OCI-LY1 (cell line): ENCODE measurements around the gene TCAF1.

ENCODE experiments used
- H2AFZ ChIP-seq: fragments of 200-600 bp; sonication (generic), shearing (Covaris generic); 2 replicates; pipeline ENCODE4 v1.6.0; 2014; ENCODE audit warnings: antibody characterized with exemption, mild to moderate bottlenecking, low read length
- H3F3A ChIP-seq: fragments of 200-600 bp; sonication (generic), shearing (Covaris generic); 2 replicates; pipeline ENCODE4 v1.6.0; 2014; ENCODE audit warnings: mild to moderate bottlenecking, antibody characterized with exemption, low read length, moderate library complexity; ENCODE audit not compliant: insufficient read depth
- H3K27ac ChIP-seq: fragments of 200-600 bp; sonication (generic); 2 replicates; pipeline ENCODE4 v1.5.1; 2014; ENCODE audit warnings: low read length, mixed run types, mild to moderate bottlenecking, low read depth; ENCODE audit not compliant: poor library complexity, severe bottlenecking
- H3K27me3 ChIP-seq: fragments of 200-600 bp; sonication (generic); 2 replicates; pipeline ENCODE4 v1.6.0; 2014; ENCODE audit warnings: antibody characterized with exemption, mild to moderate bottlenecking, low read length, moderate library complexity; ENCODE audit not compliant: insufficient read depth
- H3K36me3 ChIP-seq: fragments of 200-600 bp; sonication (generic); 2 replicates; pipeline ENCODE4 v1.6.1; 2014; ENCODE audit warnings: mild to moderate bottlenecking, antibody characterized with exemption, low read length, moderate library complexity, mixed read lengths; ENCODE audit not compliant: insufficient read depth
- H3K4me1 ChIP-seq: fragments of 200-600 bp; sonication (generic); 2 replicates; pipeline ENCODE4 v1.5.1; 2014; ENCODE audit warnings: mild to moderate bottlenecking, low read length, moderate library complexity; ENCODE audit not compliant: insufficient read depth, severe bottlenecking
- H3K4me2 ChIP-seq: fragments of 200-600 bp; sonication (generic), shearing (Covaris generic); 2 replicates; pipeline ENCODE4 v1.6.1; 2014; ENCODE audit warnings: low read length
- H3K4me3 ChIP-seq: fragments of 200-600 bp; sonication (generic); 2 replicates; pipeline ENCODE4 v1.5.1; 2014; ENCODE audit warnings: low read length, low read depth, mild to moderate bottlenecking, mixed read lengths; ENCODE audit not compliant: poor library complexity, severe bottlenecking
- H3K79me2 ChIP-seq: fragments of 200-600 bp; shearing (Covaris generic); 2 replicates; pipeline ENCODE4 v1.6.1; 2016; ENCODE audit warnings: mixed run types, low read length, mixed read lengths; ENCODE audit not compliant: insufficient read depth
- H3K9ac ChIP-seq: fragments of 200-600 bp; sonication (generic), shearing (Covaris generic); 2 replicates; pipeline ENCODE4 v1.6.1; 2014; ENCODE audit warnings: mild to moderate bottlenecking, low read length, mixed read lengths
- H3K9me2 ChIP-seq: fragments of 200-600 bp; sonication (generic), shearing (Covaris generic); 2 replicates; pipeline ENCODE4 v1.6.1; 2014; ENCODE audit warnings: low read depth, mild to moderate bottlenecking, low read length, mixed read lengths
- H3K9me3 ChIP-seq: fragments of 200-600 bp; shearing (Covaris generic); 2 replicates; pipeline ENCODE4 v1.6.1; 2014; ENCODE audit warnings: low read length, mixed read lengths
- H4K20me1 ChIP-seq: fragments of 200-600 bp; sonication (generic), shearing (Covaris generic); 2 replicates; pipeline ENCODE4 v1.6.0; 2016; ENCODE audit warnings: mild to moderate bottlenecking, low read length; ENCODE audit not compliant: insufficient read depth
- CTCF ChIP-seq: fragments of 200-600 bp; sonication (generic), shearing (Covaris generic); IDR thresholded peaks from 2 replicates; pipeline ENCODE4 v1.5.1; 2017; ENCODE audit warnings: mild to moderate bottlenecking, antibody characterized with exemption, low read length, moderate library complexity, mixed read lengths
- EZH2 ChIP-seq: fragments of 200-600 bp; sonication (generic), shearing (Covaris generic); IDR thresholded peaks from 2 replicates; pipeline ENCODE4 v1.8.0; 2017; ENCODE audit warnings: borderline replicate concordance, mixed run types, mild to moderate bottlenecking, antibody characterized with exemption, low read length, moderate library complexity, mixed read lengths

The TCAF1 gene

DNA sequence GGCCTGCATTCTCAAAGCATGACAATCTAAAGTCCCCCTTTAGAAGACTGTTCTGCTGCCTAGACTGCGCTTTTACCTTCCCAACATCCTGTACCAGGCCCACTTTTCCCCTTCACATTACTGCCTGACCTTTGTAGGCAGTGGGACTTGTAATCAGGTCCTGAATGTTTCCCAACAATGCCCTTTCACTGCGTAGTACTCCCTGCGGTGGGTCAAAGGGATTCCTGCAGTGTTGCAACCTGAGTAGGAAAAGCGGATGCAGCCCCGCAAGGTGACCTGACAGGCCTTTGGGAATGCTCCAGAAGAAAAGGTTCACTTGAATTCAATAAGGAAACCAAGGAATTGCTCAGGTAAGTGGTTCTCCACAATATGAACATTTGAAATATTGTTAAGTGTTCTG lies 4.9 kb upstream of the TCAF1 start:
- Histone ChIP-seq H3K79me2 (no peaks in the 10 kb centered on the region), H3K9me3 (no peaks in the 10 kb centered on the region), H3K27ac (no peak overlapping the region), H3K9ac (no peak overlapping the region), H3K4me1 (no peaks in the 10 kb centered on the region), H3F3A (no peaks in the 10 kb centered on the region), H3K4me2 (no peak overlapping the region), H3K4me3 (no peak overlapping the region), H3K9me2 (no peaks in the 10 kb centered on the region), H4K20me1 (no peaks in the 10 kb centered on the region), H3K27me3 (no peaks in the 10 kb centered on the region), H2AFZ (no peak overlapping the region), H3K36me3 (no peaks in the 10 kb centered on the region)
- TF ChIP-seq EZH2 = no peak
- TF ChIP-seq CTCF = no peak

DNA sequence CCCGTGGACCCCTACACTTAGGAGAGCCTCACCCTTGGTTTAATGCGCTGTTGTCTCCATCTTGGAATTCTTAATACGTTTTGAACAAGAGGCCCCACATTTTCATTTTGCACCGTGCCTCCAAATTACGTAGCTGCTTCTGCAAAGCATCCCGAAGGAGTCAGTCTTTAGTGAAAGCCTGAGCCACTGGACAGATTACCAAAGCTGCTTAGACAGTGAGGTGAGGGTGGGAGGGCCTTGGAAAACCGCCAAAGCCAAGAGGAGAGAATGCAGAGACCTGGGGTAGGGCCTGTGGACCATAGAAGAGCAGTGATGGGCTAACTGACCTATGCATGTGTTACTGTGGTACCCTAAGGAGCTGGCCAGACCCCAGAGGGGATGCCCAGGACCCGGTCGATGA lies 4.2 kb upstream of the TCAF1 start:
- no peaks in the 10 kb centered on the region for H3F3A ChIP-seq
- H3K4me3 ChIP-seq = no peak overlapping the region

GRCh38 chr7:143905509-143905908 lies 3.5 kb upstream of the TCAF1 start:
- TF ChIP-seq CTCF (no peak), EZH2 (no peak)
- Histone ChIP-seq H3F3A (no peaks in the 10 kb centered on the region), H3K4me2 (no peak overlapping the region), H3K9me3 (no peaks in the 10 kb centered on the region), H3K9ac (no peak overlapping the region), H2AFZ (no peak overlapping the region), H3K27ac (no peak overlapping the region), H3K27me3 (no peaks in the 10 kb centered on the region), H4K20me1 (no peaks in the 10 kb centered on the region), H3K36me3 (no peaks in the 10 kb centered on the region), H3K9me2 (no peaks in the 10 kb centered on the region), H3K79me2 (no peaks in the 10 kb centered on the region), H3K4me3 (no peak overlapping the region), H3K4me1 (peaks cover 7% of the 10 kb centered on the region)

More for the DNA sequence above, 4.2 kb upstream of the TCAF1 start:
- Histone ChIP-seq H2AFZ (no peak overlapping the region), H3K27me3 (no peaks in the 10 kb centered on the region), H3K4me1 (peaks cover 4% of the 10 kb centered on the region), H3K79me2 (no peaks in the 10 kb centered on the region), H3K36me3 (no peaks in the 10 kb centered on the region), H3K27ac (no peak overlapping the region), H3K9ac (no peak overlapping the region), H3K9me2 (no peaks in the 10 kb centered on the region), H3K9me3 (no peaks in the 10 kb centered on the region), H4K20me1 (no peaks in the 10 kb centered on the region), H3K4me2 (no peak overlapping the region)
- TF ChIP-seq EZH2 (no peak), CTCF (no peak)
